Measurements from ENCODE around the gene GRID2. TPM values are rescaled to one million over a fixed set of nuclear protein-coding genes. Genes with fewer than 3 reads are reported as not detected.

GRID2 gene
- total RNA-seq, 1 donor from 2014 or later = not detected

DNA sequence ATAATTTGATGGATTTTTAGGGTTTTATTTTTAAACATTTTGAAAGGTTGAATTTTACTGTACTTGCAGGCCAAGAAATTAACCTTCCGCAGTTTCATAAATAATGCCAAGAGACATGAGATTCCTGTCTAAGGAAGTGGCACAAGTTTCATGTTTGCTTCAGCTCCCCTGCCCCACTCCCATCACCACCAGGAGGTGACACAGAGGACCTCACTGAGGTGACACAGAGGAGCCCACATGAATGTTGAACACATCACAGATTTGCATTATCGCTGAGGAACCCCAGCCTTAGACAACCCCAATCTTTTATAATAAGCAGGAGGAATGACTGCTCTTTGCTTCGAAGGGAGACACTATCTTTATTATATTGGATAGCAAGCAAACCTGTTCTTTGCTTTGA lies 1033.4 kb downstream of the GRID2 start:
- H3K4me3 ChIP-seq = no peak overlapping the region
- intact Hi-C loops (cut with DNase I) = no loop called here
- no peak for ATAC-seq
- TF ChIP-seq, protein P1, sequence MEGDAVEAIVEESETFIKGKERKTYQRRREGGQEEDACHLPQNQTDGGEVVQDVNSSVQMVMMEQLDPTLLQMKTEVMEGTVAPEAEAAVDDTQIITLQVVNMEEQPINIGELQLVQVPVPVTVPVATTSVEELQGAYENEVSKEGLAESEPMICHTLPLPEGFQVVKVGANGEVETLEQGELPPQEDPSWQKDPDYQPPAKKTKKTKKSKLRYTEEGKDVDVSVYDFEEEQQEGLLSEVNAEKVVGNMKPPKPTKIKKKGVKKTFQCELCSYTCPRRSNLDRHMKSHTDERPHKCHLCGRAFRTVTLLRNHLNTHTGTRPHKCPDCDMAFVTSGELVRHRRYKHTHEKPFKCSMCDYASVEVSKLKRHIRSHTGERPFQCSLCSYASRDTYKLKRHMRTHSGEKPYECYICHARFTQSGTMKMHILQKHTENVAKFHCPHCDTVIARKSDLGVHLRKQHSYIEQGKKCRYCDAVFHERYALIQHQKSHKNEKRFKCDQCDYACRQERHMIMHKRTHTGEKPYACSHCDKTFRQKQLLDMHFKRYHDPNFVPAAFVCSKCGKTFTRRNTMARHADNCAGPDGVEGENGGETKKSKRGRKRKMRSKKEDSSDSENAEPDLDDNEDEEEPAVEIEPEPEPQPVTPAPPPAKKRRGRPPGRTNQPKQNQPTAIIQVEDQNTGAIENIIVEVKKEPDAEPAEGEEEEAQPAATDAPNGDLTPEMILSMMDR (IDR thresholded peaks at IDR 0.05) = no peak
- no peaks in the 10 kb centered on the region for H3K36me3 ChIP-seq
- no peak overlapping the region for H3K27ac ChIP-seq
- no peaks in the 10 kb centered on the region for H3K27me3 ChIP-seq (ENCODE audit: low read depth)
- H3K4me1 ChIP-seq = no peaks in the 10 kb centered on the region
- H3K9me3 ChIP-seq = no peaks in the 10 kb centered on the region
- no peak for DNase-seq

DNA sequence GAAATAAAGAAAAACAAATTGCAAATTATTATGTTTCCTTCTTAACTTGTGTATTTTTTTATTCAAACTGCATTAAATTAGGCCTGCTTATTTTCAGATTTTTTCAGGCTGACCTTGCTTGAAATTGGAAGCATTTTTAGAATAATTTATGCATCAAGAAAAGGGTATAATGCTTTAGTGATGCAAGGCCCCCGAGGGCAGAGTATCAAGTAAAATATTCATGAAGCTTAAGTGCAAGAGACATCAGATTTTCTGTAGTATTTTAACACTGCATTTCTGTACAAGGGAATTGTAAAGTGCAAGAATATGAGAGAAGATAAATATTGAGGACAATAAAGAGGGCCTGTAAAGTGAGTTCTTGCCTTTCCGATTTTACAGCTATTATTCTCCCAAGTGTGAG lies 1039.0 kb downstream of the GRID2 start:
- Histone ChIP-seq H3K27me3 (ENCODE audit: low read depth) (no peaks in the 10 kb centered on the region), H3K4me3 (no peak overlapping the region), H3K27ac (no peak overlapping the region), H3K9me3 (no peaks in the 10 kb centered on the region), H3K4me1 (no peaks in the 10 kb centered on the region), H3K36me3 (no peaks in the 10 kb centered on the region)
- no peak for DNase-seq
- intact Hi-C loops (cut with DNase I) = no loop called here
- ATAC-seq = no peak
- TF ChIP-seq, protein P1 (IDR thresholded peaks at IDR 0.05) = no peak

DNA sequence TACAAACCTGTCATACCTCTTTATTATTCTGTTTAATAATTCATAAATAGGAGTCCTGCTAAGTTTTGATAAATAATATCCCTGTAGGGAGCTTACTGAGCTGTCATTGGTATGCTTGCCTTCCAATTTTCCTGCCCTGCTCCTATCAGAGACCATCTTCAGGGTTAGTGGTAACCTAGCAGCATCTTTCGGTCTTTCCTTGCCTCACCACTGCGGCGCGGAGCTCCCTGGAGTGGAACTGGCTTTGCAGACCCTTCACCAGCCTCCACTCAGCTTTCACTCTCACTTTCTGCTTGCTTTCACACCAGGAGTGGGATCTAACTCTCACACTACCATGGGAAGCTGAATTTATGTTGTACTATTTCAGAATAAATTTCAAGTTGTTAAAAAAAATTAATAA lies 1043.1 kb downstream of the GRID2 start:
- ATAC-seq = no peak
- intact Hi-C loops (cut with DNase I) = no loop called here
- no peak for DNase-seq
- Histone ChIP-seq H3K36me3 (no peaks in the 10 kb centered on the region), H3K4me3 (no peak overlapping the region), H3K9me3 (no peaks in the 10 kb centered on the region), H3K4me1 (no peaks in the 10 kb centered on the region), H3K27ac (no peak overlapping the region), H3K27me3 (ENCODE audit: low read depth) (no peaks in the 10 kb centered on the region)
- TF ChIP-seq, protein P1 (IDR thresholded peaks at IDR 0.05) = no peak

DNA sequence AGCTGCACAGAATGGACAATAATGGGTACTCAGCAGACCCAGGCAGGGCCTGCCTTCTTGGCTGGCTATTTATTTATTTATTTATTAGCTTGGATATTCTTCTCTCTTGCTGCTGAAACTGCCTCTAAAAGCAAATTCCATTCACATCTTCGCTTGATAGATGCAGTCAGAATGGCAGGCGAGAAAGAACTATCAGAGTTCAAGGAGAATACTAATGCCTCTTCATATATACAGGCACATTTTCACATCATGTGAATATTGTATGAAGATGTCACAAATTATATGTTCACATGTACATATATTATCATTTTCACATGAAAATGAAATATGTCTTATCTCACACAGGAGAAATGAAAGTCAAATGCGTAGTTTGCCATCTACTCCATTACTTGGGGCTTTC lies 1045.1 kb downstream of the GRID2 start:
- intact Hi-C loops (cut with DNase I) = no loop called here
- no peak for ATAC-seq
- TF ChIP-seq, protein P1 (IDR thresholded peaks at IDR 0.05) = no peak
- no peaks in the 10 kb centered on the region for H3K9me3 ChIP-seq
- no peak overlapping the region for H3K4me3 ChIP-seq
- no peak for DNase-seq
- no peaks in the 10 kb centered on the region for H3K36me3 ChIP-seq
- no peaks in the 10 kb centered on the region for H3K27me3 ChIP-seq (ENCODE audit: low read depth)
- H3K4me1 ChIP-seq = no peaks in the 10 kb centered on the region
- no peak overlapping the region for H3K27ac ChIP-seq

DNA sequence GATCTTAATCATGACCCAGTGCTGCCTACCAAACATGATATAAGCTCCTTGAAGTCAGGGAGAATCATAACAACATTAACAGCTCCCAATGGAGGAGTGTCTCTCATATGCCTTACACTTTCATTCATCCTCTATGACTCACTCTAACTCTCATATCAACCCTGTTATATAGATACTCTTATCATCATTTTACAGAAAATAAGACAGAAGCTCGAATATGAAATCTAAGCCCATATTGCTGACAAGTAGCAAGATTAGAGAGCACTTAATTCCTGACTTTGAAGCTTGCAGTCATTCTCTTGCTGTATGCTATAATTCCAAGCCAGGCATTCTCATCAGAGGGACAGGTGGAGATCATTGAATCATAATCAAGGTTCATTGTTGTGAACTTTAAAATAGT lies 1048.1 kb downstream of the GRID2 start:
- DNase-seq (no peak), ATAC-seq (no peak)
- no peaks in the 10 kb centered on the region for H3K36me3 ChIP-seq
- H3K9me3 ChIP-seq = no peaks in the 10 kb centered on the region
- H3K27me3 ChIP-seq (ENCODE audit: low read depth) = no peaks in the 10 kb centered on the region
- H3K4me3 ChIP-seq = no peak overlapping the region
- no peaks in the 10 kb centered on the region for H3K4me1 ChIP-seq
- intact Hi-C loops (cut with DNase I) = no loop called here
- TF ChIP-seq, protein P1 (IDR thresholded peaks at IDR 0.05) = no peak
- no peak overlapping the region for H3K27ac ChIP-seq

DNA sequence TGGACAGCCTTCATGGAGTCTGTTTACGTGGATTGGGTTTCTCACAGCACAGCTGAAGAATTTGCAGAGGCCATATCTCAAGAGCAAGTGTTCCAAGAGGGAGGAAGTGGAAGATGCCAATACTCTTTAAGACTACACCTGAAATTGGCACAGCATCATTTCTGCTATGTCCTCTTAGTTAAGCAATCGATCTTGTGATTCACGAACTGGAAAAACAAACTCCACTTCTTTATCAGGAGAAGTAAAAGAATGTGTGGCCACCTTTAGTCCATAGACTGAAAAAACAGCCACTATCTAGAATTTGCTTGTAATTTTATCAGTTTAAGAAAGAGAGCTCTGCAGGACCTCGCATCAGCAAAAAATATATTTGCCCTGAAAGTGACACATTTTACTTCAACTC lies 1051.6 kb downstream of the GRID2 start:
- intact Hi-C loops (cut with DNase I) = no loop called here
- Histone ChIP-seq H3K4me3 (no peak overlapping the region), H3K27ac (no peak overlapping the region), H3K27me3 (ENCODE audit: low read depth) (no peaks in the 10 kb centered on the region), H3K4me1 (no peaks in the 10 kb centered on the region), H3K36me3 (no peaks in the 10 kb centered on the region), H3K9me3 (no peaks in the 10 kb centered on the region)
- ATAC-seq = no peak
- TF ChIP-seq, protein P1 (IDR thresholded peaks at IDR 0.05) = no peak
- DNase-seq = no peak

Data from lower lobe of right lung (tissue), 2 donors.